ENCODE results near the gene GALR2. TPM values are rescaled to one million over a fixed set of nuclear protein-coding genes. Genes with fewer than 3 reads are reported as not detected.

The GALR2 gene
- total and polyA plus RNA-seq, 8 donors = 0.12 to 0.23 (median 0.21) TPM; not detected in 5

GRCh38 chr17:76050538-76051467, 23.8 kb upstream of the GALR2 start:
- Histone ChIP-seq H3K36me3 (peaks cover 0 to 99% of the 10 kb centered on the region in 2 donors), H3K9me3 (no peaks in the 10 kb centered on the region), H3K27me3 (no peaks in the 10 kb centered on the region), H3K4me3 (no peak overlapping the region), H3K27ac (peak overlapping the region; percentile 46 to 69), H3K4me1 (peaks cover 4 to 20% of the 10 kb centered on the region in 2 donors)
- peak in 1 of 4 donors; percentile 39 for DNase-seq
- ATAC-seq = peak; percentile 57
- intact Hi-C loops (cut with DNase I) = no loop called here
- TF ChIP-seq CTCF (IDR thresholded peaks at IDR 0.05) = no peak

GRCh38 chr17:76051561-76051960, 23.0 kb upstream of the GALR2 start:
- TF ChIP-seq CTCF (IDR thresholded peaks at IDR 0.05) = no peak
- intact Hi-C loops (cut with DNase I) = no loop called here
- Histone ChIP-seq H3K27me3 (no peaks in the 10 kb centered on the region), H3K9me3 (no peaks in the 10 kb centered on the region), H3K4me3 (no peak overlapping the region), H3K36me3 (peaks cover 0 to 99% of the 10 kb centered on the region in 2 donors), H3K4me1 (peaks cover 4 to 20% of the 10 kb centered on the region in 2 donors), H3K27ac (peak overlapping the region; percentile 46 to 69)
- ATAC-seq = peak; percentile 29
- peak in 1 of 4 donors; percentile 56 for DNase-seq

- TF ChIP-seq CTCF (IDR thresholded peaks at IDR 0.05) = no peak
- H3K9me3 ChIP-seq = no peaks in the 10 kb centered on the region
- H3K27ac ChIP-seq = peak overlapping the region; percentile 68 to 84
- no peak overlapping the region for H3K4me3 ChIP-seq
- intact Hi-C loops (cut with DNase I) = no loop called here
- no peaks in the 10 kb centered on the region for H3K27me3 ChIP-seq
- peaks cover 4 to 20% of the 10 kb centered on the region in 2 donors for H3K4me1 ChIP-seq
- peak in 1 of 4 donors; percentile 83 for DNase-seq
- peaks cover 0 to 99% of the 10 kb centered on the region in 2 donors for H3K36me3 ChIP-seq
- ATAC-seq = peak; percentile 57
These were observed 21.1 kb upstream of the GALR2 start for GRCh38 chr17:76053246-76054111.

GRCh38 chr17:76054112-76054476, 20.5 kb upstream of the GALR2 start:
- DNase-seq = no peak
- Histone ChIP-seq H3K4me3 (no peak overlapping the region), H3K27ac (peak overlapping the region; percentile 68 to 84), H3K36me3 (peaks cover 0 to 99% of the 10 kb centered on the region in 2 donors), H3K27me3 (no peaks in the 10 kb centered on the region), H3K9me3 (no peaks in the 10 kb centered on the region), H3K4me1 (peaks cover 4 to 15% of the 10 kb centered on the region in 2 donors)
- no peak for TF ChIP-seq CTCF (IDR thresholded peaks at IDR 0.05)
- intact Hi-C loops (cut with DNase I) = no loop called here
- ATAC-seq = peak; percentile 61
